Stimulated activated CD8-positive, alpha-beta memory T cell treated with anti-CD3 and anti-CD28 coated beads, Interleukin-15, amount 100 ng/mL, for 4 hours (primary cell): ENCODE data around the gene DENND1B.
"Not testable (repeated sequence)": the region's sequence is repeated elsewhere in the genome, so short reads cannot be mapped to it uniquely, and the experiment has no call there.

Experiments
- DNase-seq, 2 donors: peaks; one replicate each; pipeline ENCODE4 v3.0.0-alpha.2; 2020; ENCODE audit warnings: low read depth in 2 of 2

DENND1B gene

DNA sequence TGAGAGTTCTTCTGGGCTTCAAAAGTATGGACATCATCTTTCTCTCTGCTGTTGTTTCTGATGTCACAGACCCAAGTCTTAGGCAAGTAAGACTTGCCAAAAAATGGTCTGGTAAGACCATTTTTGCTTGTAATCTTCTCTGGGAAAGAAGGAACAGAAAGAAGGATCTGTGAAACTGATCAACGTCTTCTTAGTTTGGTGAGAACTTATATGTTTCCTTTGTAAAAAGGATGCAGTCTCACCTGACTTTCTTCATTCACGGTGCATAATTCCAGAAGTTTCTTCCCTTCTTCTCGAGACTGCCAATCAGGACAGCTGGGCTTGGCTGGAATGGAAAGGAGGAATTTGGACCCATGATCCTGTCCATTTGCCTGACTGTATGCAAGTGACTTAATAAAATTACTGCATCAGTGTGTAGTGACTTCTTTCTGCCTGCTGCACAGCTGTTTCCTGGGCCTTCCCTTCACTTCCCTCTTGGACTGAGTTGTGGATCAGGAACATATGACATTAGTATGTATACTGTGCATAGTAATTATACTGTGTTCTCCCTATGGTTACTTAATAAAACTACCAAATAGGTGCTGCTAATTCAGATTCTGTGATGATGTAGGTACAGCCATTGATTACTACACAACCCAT, 7.6 kb upstream of the DENND1B start:
- DNase-seq: no peak

DNA sequence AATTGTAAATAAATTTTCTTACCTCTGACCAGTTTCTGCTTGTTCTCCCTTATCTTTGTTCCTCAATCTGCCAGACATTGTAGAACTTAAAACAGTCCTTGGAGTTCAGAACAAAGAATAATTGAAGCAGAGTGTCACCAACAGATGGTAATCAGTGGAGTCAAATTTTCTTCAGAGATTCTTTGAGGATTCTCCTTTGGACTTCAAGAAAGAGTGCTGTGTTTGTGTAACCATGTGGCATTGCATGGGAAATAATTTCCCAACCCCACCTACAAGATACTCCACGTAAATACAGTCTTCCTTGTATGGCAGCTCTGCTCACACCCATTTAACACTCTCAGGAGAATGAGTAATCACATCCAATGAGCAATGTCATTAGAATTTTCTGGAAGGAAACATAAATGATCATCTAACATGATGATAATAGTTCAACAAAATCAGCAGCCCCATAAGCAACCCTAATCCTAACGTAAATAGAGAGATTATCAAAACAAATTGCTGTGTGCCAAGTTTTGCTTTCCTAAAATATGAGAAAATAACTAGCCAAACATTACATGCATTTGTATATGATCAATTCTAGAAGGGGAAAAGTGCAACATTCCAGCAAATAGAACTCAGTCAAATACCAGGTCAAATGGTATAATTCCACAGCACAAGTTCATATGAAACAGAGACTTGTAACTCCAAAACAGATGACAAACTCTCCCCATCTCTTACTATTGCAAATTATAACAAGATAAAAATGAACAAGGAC, 6.9 kb upstream of the DENND1B start:
- DNase-seq: no peak

DNA sequence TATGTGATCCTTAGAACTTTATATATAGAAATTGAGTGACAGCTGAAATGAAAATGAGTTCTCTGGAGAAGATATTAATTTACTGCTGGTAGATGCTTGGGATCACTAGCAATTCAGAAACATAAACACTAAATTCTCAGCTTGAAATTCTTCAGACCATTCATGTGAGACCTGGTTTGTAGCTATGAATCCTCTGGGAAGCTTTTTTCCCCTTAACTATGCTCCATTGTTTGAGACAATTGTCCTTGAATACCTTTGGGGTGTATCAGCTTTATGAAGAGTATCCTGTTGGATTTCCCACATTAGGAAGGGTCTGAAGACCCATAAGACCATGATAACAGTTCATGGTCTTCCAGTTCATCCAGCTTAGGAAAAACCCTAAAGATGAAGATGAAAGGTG, 4.6 kb upstream of the DENND1B start:
- no peak for DNase-seq

DNA sequence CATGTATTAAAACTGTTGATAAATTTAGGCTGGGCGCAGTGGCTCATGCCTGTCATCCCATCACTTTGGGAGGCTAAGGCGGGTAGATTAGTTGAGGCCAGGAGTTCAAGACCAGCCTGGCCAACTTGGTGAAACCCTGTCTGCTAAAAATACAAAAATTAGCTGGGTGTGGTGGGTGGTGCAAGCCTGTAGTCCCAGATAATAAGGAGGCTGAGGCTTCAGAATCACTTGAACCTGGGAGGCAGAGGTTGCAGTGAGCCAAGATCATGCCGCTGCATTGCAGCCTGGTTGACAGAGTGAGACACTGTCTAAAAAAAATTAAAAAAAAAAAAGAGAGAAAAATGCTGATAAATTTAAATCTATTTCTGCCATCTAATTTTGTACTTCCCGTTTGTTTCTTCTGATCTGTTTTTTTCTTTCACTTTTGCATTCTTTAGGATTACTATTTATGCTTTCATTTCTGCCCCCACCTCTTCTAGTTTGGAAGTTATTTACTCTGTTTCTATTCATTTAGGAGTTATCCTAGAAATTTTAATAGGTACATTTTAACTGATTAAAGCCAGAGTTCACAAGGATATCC, 3.2 kb upstream of the DENND1B start:
- DNase-seq: no peak

DNA sequence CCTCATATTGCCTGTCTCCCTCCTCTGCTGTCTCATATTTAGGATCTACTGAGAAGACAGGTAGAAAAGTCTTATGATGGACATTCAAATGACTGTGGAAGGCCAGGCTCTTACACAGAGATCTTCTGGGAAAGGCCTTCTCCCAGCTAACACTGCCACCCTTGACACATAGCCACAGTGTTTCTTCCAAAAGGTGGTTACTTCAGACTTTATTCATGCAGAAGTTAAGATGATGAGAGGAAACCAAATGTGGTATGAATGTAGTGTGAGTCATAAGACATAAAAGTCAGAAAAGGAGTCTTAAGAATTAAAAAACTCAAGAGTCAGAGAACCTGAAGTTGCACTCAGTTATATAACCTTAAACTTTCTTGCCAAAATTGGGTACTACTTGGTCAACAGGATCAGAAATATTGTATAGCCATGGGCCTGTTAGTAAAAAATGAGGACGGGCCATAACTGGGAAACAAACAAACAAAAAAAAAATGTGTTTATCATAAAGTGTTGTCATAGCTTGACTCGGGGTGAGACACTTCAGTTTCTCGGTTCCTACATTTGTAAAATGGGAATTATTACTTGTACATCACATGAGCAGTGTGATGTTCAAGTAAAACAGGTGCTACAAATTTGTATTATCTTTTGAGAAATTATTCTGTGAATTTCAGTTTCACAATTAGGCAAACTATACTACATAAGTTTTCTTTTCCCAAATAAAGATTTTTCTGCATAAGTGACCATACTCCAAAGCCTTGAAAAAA, 1.2 kb upstream of the DENND1B start:
- no peak for DNase-seq

DNA sequence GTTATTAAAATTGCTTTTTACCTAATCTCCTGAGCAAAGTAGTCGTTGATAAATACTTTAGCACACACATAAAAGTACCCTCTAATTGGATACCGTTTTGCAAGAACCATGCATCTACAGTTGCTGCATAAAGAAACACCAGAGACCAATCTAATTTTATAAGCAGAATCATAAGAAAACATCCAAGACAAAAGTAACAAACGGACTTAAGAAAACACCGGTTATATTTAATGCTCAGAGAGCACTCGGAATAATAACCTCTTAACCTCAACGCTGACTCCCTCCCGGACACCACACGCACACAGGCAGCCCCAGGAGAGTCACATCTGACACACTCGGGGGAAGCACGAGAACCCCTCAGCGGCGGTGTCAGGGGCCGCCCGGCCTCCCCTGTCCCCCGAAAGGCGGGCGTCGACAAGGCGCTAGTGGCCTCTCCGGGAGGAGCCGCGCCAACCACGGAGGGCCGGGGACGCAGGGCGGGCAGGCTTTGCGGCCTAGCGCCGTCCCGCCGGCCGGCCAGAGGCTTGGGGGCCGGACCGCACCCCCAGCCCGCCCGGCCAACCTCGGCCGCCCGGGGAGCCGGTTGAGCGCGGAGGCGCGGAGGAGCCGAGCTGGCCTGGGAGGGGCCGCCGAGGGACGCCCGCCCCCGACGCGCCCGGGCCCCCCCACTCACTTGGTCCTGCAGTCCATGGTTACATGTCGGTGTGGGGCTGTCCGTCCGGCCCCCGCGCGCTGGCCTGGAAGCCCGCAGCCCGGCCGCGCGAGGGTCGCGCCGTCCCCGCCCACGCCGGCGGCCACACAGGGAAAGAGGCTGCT, 606 bp downstream of the DENND1B start:
- DNase-seq: peak; percentile 30 to 35

DNA sequence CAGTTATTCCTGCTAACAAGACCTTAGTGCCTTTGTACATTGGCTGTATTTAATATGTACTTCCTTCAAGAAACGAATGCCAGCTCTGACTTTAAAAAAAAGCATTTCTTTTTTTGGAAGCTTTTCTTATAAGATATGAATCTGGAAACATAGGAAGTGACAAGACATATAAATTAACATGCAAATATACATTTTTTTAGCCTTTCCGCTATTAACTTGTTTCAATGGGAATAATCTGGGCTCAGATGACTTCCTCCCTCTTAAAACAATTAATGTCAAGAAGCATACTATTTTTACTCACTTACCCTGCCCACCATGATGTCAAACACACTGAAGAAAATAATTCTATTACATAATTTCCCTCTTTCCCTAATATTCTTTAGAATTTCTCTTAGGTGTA, 1.4 kb downstream of the DENND1B start:
- DNase-seq: no peak

DNA sequence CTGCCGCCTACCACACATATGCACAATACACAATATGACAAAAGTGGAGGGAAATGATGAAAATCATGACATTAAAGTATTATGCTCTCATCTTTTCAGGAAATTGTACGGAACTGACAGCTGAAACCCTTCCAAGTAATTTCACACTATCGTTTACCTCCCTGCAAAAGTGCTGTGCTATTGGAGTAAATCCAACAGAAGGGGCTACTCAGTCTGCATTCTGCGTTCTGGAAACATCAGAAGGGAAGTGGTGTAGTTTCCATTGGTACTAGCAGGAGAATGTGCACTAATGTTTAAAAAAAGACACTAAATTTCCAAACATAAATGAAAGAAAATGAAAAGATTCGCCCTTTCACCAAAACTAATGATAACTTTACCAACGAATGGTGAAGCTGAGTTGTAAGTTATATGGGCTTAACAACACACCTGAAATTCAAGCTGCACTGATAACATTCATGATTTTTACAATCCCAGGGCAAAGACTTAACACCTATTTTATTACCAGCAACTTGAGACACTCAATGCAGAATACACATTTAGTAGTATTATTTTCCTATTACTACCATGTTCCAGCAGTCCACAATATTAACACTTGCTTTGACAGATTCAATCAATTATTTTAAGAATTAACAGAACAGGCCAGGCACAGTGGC, 3.2 kb downstream of the DENND1B start:
- DNase-seq: no peak

DNA sequence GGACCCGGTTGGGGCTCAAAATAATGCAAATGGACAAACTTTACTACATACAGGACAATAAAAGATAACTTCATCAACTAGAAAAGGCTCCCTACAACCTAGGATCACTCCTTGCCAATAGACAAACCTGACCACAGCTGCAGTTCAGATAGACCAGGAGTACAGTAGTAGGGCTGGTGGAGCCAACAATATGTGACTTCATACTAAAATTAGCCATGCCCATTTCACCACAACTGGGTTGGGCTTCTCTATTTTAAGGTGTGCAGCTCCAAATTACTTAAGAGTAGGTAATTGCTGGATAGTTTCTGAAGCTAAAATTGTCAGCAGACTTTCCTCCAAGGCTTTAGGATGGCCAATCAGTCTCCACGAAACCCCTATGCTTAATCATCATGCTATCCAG, 3.9 kb downstream of the DENND1B start:
- DNase-seq: no peak

DNA sequence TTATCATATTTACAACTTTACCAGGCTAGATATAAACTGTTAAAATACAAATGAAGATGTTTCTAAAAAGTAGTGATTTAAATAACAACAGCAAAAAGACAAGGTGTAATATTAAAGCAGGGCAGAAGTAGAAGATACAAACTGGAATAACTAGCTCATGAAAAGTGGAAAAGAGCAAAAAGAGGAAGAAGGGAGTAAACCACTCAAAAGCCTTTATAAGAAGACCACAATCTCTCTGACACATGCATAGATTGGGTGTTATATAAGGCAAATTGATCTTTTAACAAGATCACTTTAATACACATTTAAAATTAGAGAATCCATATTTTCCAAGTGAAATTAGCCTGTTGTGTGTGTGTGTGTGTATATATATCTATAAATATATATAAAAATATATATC, 5.0 kb downstream of the DENND1B start:
- no peak for DNase-seq

DNA sequence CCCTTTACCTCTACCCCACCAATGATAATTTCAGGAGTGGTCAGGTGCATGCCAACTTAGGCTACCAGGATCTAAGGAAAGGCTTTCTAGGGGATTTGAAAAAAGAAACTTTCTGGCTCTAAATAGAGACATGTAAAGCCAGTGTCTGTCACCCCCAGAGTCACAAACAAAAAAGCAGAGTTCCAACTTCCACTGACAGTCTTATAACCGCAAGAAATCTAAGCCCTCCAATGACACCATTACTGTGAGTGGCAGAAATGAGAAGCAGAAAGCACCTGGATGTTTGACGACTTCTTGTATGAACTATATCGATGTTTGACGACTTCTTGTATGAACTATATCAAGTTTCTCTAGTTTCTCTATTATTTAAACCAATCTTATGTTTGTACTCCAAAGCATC, 6.0 kb downstream of the DENND1B start:
- no peak for DNase-seq

DNA sequence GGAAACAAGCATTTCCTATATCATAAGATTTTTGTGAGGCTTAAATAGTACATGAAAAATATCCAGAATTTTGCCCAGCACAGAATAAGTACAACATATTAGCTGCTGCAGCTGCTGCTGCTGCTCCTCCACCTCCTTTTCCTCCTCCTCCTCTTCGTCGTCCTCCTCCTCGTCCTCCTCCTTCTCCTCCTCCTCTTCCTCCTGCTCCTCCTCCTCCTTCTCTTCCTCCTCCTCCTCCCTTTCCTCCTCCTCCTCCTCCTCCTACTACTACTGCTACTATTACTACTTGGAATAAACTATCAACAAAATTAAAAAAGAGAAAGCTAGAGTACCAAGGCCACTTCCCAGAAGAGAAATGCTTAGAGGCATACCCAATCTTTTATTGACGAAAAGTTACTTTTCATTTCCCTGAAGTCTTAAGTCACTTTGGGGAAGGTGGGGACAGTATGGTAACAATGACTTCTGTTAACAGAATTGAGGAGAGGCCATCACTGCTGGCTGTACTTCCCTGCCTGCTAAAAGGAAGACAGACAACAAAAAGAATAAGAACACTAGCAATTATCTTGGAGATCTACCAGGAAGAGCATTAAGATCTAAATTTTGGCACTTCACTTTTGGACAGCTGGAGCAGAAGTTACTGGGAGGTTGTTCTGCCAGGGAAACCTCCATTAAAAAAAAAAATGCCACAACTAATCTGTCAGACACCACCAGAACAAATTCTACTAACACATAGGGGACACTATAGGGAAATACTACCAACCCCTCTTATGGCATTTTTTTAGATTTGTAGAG, 7.1 kb downstream of the DENND1B start:
- DNase-seq: no peak

DNA sequence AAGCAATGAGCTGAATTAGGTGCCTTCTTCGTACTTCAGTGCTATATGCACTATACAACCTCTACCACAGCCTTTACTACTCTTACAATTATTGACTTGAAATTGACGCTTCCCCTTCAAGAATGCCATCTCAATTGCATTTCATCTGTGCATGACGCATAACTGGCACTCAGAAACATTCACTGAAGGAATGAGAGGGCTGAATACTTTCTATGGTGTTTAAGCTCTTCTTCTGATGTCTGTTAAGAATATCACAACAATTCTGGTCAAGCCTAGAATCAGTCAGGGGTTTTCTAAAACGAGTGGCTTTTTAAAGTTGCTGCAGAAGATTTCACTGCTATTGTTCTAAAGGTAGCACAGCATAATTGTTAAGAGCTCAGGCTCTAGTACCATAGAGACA, 11.5 kb downstream of the DENND1B start:
- DNase-seq: no peak

DNA sequence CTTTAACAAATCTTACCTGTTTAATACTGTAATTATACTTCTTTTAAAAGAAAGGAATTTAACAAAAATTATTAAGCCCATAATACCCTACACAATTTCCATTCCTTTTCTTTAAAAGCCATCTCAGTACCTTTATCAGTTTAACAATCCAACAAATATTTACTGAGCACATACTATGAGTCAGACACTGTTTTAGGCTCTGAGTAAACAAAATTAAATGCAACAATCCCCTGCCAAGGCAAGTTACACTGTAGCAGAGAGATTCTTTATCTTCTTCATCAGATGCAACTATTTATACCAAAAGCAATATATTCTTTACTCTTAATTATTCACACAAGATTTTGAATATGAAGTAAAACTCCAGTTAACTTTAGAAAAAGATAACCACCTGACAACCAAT, 12.0 kb downstream of the DENND1B start:
- no peak for DNase-seq

DNA sequence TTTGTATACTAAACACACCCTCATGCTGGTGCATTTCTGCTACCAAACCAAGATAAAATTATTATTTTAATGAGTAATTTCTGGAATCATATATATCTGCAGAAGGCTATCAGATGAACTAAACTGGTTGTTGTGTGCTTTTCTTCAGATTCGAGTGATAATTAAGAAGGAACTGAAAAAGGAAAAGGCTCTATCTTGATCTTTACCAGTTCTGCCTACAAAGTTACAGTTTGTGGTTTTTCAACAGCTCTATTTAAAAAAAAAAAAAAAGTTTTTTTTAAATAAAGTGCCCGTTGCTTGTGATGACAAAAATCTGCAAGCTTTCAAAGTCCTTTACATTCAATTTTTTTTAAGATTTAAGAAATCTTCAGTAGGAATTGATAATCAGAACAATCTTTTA, 13.6 kb downstream of the DENND1B start:
- no peak for DNase-seq

DNA sequence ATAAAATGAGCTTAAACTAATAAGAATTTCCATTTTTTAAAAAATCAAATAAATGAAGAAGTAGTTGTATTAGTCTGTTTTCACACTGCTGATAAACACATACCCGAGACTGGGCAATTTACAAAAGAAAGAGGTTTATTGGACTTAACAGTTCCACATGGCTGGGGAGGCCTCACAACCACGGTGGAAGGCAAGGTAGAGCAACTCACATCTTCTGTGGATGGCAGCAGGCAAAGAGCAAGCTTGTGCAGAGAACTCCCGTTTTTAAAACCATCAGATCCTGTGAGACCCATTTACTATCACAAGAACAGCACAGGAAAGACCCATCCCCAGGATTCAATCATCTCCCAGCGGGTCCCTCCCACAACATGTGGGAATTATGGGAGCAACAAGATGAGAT, 19.7 kb downstream of the DENND1B start:
- DNase-seq: not testable (repeated sequence)

DNA sequence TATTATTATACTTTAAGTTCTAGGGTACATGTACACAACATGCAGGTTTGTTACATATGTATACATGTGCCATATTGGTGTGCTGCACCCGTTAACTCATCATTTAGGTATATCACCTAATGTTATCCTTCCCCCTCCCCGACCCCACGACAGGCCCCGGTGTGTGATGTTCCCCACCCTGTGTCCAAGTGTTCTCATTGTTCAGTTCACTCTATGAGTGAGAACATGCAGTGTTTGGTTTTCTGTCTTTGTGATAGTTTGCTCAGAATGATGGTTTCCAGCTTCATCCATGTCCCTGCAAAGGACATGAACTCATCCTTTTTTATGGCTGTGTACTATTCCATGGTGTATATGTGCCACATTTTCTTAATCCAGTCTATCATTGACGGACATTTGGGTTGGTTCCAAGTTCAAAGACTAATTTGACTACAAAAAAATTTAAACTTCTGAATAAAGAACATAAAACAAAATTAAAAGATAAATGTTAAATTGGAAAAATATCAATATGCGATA, 22.6 kb downstream of the DENND1B start:
- DNase-seq: not testable (repeated sequence)

DNA sequence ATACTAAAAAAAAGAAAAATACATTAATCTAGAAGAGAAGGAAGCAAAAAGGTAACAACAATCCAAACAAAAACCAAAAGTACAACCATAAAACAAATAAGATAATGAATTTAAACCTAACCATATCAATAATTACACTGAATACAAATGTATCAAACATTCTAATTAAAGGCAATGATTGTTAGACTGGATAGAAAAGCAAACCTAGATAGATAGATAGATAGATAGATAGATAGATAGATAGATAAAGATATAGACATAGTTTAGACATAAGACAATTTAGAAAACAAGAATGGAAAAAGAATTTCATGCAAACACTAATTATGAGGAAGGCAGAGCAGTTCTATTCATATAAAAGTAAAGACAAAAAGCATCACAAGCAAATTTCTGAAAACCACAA, 24.9 kb downstream of the DENND1B start:
- DNase-seq: no peak

DNA sequence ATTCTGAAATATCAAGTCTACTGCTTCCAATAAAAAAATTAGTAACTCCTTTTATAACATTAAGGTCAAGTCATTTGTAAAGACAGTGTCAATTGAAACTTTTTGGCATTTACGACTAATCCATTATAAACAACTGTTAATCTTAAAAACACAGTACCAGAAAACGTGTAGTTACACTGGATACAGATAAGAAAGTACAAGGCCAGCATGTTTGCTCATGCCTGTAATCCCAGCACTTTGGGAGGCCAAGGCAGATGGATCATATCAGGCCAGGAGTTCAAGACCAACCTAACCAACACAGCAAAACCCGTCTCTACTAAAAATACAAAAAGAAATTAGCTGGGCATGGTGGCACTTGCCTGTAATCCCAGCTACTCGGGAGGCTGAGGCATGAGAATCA, 29.4 kb downstream of the DENND1B start:
- DNase-seq: no peak

DNA sequence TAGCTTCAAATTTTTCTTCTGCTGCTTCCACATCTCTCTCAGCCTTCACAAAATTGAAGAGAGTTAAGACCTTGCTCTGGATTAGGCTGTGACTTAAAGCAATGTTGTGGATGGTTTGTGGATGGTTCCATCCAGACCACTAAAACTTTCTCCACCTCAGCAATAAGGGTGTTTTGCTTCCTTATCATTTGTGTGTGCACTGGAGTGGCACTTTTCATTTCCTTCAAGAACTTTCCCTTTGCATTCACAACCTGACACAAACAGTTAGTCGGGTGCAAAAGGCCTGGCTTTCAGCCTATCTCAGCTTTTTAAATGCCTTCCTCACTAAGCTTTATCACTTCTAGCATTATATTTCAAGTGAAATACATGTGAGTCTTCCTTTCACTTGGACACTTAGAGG, 30.3 kb downstream of the DENND1B start:
- no peak for DNase-seq
